GM12891 (cell line): Measurements from ENCODE around the gene MLX.

Experiments used
- POLR2AphosphoS5 ChIP-seq: IDR thresholded peaks from 2 replicates; pipeline ENCODE4 v1.6.1; 2011; ENCODE audit warnings: low read depth, low read length, control low read depth
- SPI1 ChIP-seq: IDR thresholded peaks from 2 replicates; pipeline ENCODE4 v1.6.1; 2011; ENCODE audit warnings: low read depth, low read length, control low read depth

DNA sequence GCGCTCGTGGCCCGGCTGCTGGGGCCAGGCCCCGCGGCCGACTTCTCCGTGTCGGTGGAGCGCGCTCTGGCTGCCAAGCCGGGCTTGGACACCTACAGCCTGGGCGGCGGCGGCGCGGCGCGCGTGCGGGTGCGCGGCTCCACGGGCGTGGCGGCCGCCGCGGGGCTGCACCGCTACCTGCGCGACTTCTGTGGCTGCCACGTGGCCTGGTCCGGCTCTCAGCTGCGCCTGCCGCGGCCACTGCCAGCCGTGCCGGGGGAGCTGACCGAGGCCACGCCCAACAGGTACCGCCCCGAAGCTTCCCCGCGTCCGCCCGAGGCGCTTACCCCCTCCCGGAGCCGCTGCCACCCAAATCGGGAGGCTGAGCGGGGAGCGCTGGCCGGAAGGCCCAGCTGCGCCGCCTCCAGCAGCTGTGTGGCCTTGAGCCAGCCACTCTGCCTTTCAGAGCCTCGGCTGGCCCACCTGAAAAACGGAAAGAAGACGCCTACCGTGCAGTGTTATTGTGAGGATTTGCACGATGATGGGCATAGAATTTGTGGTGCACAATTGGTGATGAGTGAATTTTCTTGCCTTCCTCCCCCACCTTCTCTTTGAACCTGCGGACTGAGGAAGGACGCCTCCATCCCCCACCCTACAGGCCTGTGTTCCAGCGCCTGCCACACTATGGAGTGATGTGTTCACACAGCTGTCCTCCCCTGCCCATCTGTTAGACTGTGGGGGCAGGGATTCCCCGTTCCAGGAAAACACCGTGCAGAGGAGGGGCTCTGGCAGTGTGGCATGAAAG is 30.3 kb upstream of the MLX start:
- TF ChIP-seq POLR2AphosphoS5, result no peak; the same call in 1 of the 2 replicates
- no peak for TF ChIP-seq SPI1
